SK-N-SH treated with all-trans-retinoic acid at 6 μM for 48 hours (cell line): ENCODE measurements around the gene ERVK3-1.

Source experiments
- ATAC-seq: fragments of 200-7000 bp; cut with Tn5 transposase; 3 replicates; pipeline ENCODE4 v1.9.1; 2020; ENCODE audit warnings: mild to moderate bottlenecking, moderate library complexity
- ARNTL ChIP-seq: fragments of 450-650 bp; formaldehyde crosslinking; IDR thresholded peaks from 2 replicates; pipeline ENCODE4 v1.5.0; 2020; ENCODE audit warnings: low read depth, mild to moderate bottlenecking, moderate library complexity, borderline replicate concordance
- BACH2 ChIP-seq: fragments of 250-450 bp; sonication (Bioruptor Pico); IDR thresholded peaks from 2 replicates; pipeline ENCODE4 v1.9.0; 2021; ENCODE audit warnings: mild to moderate bottlenecking, borderline replicate concordance
- CSDC2 ChIP-seq: fragments of 250-450 bp; sonication (Bioruptor Pico); IDR thresholded peaks from 2 replicates; pipeline ENCODE4 v1.5.0; 2020; ENCODE audit warnings: mild to moderate bottlenecking, moderate library complexity
- ISL1 ChIP-seq: fragments of 250-450 bp; sonication (Bioruptor Pico); IDR thresholded peaks from 2 replicates; pipeline ENCODE4 v2.1.2; 2022; ENCODE audit warnings: mild to moderate bottlenecking, moderate library complexity
- OSR1 ChIP-seq: fragments of 250-450 bp; sonication (Bioruptor Pico); IDR thresholded peaks from 2 replicates; pipeline ENCODE4 v1.8.0; 2022; ENCODE audit warnings: moderate library complexity, mild to moderate bottlenecking, inconsistent platforms
- PPARA ChIP-seq: fragments of 250-450 bp; sonication (Bioruptor Pico); IDR thresholded peaks from 2 replicates; pipeline ENCODE4 v1.5.0; 2020; ENCODE audit warnings: mild to moderate bottlenecking, borderline replicate concordance
- RARB ChIP-seq: fragments of 250-450 bp; sonication (Bioruptor Pico); IDR thresholded peaks from 2 replicates; pipeline ENCODE4 v1.8.0; 2021; ENCODE audit warnings: mild to moderate bottlenecking, moderate library complexity
- SNAI2 ChIP-seq: fragments of 250-450 bp; sonication (Bioruptor Pico); IDR thresholded peaks from 2 replicates; pipeline ENCODE4 v1.5.0; 2020; ENCODE audit warnings: mild to moderate bottlenecking, moderate library complexity
- TCF4 ChIP-seq: fragments of 250-450 bp; sonication (Bioruptor Pico); IDR thresholded peaks from 2 replicates; pipeline ENCODE4 v1.8.0; 2021; ENCODE audit warnings: mild to moderate bottlenecking, moderate library complexity, borderline replicate concordance
- TOX ChIP-seq: fragments of 250-450 bp; sonication (Bioruptor Pico); IDR thresholded peaks from 2 replicates; pipeline ENCODE4 v1.8.0; 2021; ENCODE audit warnings: mild to moderate bottlenecking, moderate library complexity, borderline replicate concordance
- ZC3H10 ChIP-seq: fragments of 250-450 bp; sonication (Bioruptor Pico); IDR thresholded peaks from 2 replicates; pipeline ENCODE4 v1.5.1; 2021; ENCODE audit warnings: mild to moderate bottlenecking, moderate library complexity
- ZFP3 ChIP-seq: fragments of 250-450 bp; sonication (Bioruptor Pico); IDR thresholded peaks from 2 replicates; pipeline ENCODE4 v1.5.0; 2020; ENCODE audit warnings: mild to moderate bottlenecking, moderate library complexity
- ZFP30 ChIP-seq: fragments of 450-650 bp; formaldehyde crosslinking; IDR thresholded peaks from 2 replicates; pipeline ENCODE4 v1.5.0; 2022; ENCODE audit warnings: mild to moderate bottlenecking, moderate library complexity
- ZNF565 ChIP-seq: fragments of 450-650 bp; formaldehyde crosslinking; conservative IDR thresholded peaks from 2 replicates; pipeline ENCODE4 v1.5.0; 2020; ENCODE audit warnings: low read depth, mild to moderate bottlenecking, moderate library complexity
- ZNF8 ChIP-seq: fragments of 450-650 bp; formaldehyde crosslinking; IDR thresholded peaks from 2 replicates; pipeline ENCODE4 v1.5.0; 2020; ENCODE audit warnings: mild to moderate bottlenecking, moderate library complexity
- TF ChIP-seq, protein P1 (sequence below): fragments of 250-450 bp; sonication (Bioruptor Pico); IDR thresholded peaks from 2 replicates; pipeline ENCODE4 v1.5.1; 2021; ENCODE audit warnings: mild to moderate bottlenecking, moderate library complexity
- TF ChIP-seq, protein P2 (sequence below): fragments of 250-450 bp; sonication (Bioruptor Pico); IDR thresholded peaks from 2 replicates; pipeline ENCODE4 v1.5.0; 2020; ENCODE audit warnings: mild to moderate bottlenecking, moderate library complexity
- TF ChIP-seq, protein P3 (sequence below): fragments of 250-450 bp; sonication (Bioruptor Pico); IDR thresholded peaks from 2 replicates; pipeline ENCODE4 v1.8.0; 2021; ENCODE audit warnings: low read depth, mild to moderate bottlenecking, moderate library complexity, borderline replicate concordance
- TF ChIP-seq, protein P4 (sequence below): fragments of 250-450 bp; sonication (Bioruptor Pico); IDR thresholded peaks from 2 replicates; pipeline ENCODE4 v1.8.0; 2020; ENCODE audit warnings: mild to moderate bottlenecking, moderate library complexity, borderline replicate concordance
- TF ChIP-seq, protein P5 (sequence below): fragments of 250-450 bp; sonication (Bioruptor Pico); IDR thresholded peaks from 2 replicates; pipeline ENCODE4 v1.5.1; 2020; ENCODE audit warnings: low read depth, mild to moderate bottlenecking, moderate library complexity

Gene ERVK3-1

DNA sequence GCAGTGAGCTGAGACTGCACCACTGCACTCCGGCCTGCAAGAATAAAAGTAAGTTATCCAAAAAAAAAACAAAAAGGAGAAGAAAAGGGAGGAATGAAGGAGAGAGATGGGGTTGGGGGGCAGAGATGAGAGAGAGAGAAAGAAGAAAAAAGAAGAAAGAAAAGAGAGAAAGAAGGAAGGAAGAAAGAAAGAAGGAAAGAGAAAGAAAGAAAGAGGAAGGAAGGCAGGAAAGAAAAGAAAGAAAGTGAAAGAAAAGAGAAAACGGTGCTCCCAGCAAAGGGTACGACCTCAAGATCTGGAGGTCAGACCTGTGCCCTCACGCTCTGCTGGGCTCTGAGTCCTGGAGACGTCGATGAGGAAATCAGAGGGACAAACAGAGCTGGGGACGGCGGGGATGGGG, 44.4 kb downstream of the ERVK3-1 start:
- no peak for ATAC-seq
- TF ChIP-seq ARNTL (CRISPR knock-in tag) (no peak), ZC3H10 (CRISPR knock-in tag) (no peak), TCF4 (CRISPR knock-in tag) (no peak), ZNF8 (CRISPR knock-in tag) (no peak), ZFP3 (CRISPR knock-in tag) (no peak), ISL1 (no peak), PPARA (CRISPR knock-in tag) (no peak)
- TF ChIP-seq, protein P1, sequence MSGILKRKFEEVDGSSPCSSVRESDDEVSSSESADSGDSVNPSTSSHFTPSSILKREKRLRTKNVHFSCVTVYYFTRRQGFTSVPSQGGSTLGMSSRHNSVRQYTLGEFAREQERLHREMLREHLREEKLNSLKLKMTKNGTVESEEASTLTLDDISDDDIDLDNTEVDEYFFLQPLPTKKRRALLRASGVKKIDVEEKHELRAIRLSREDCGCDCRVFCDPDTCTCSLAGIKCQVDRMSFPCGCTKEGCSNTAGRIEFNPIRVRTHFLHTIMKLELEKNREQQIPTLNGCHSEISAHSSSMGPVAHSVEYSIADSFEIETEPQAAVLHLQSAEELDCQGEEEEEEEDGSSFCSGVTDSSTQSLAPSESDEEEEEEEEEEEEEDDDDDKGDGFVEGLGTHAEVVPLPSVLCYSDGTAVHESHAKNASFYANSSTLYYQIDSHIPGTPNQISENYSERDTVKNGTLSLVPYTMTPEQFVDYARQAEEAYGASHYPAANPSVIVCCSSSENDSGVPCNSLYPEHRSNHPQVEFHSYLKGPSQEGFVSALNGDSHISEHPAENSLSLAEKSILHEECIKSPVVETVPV (CRISPR knock-in tag): no peak
- TF ChIP-seq, protein P2, sequence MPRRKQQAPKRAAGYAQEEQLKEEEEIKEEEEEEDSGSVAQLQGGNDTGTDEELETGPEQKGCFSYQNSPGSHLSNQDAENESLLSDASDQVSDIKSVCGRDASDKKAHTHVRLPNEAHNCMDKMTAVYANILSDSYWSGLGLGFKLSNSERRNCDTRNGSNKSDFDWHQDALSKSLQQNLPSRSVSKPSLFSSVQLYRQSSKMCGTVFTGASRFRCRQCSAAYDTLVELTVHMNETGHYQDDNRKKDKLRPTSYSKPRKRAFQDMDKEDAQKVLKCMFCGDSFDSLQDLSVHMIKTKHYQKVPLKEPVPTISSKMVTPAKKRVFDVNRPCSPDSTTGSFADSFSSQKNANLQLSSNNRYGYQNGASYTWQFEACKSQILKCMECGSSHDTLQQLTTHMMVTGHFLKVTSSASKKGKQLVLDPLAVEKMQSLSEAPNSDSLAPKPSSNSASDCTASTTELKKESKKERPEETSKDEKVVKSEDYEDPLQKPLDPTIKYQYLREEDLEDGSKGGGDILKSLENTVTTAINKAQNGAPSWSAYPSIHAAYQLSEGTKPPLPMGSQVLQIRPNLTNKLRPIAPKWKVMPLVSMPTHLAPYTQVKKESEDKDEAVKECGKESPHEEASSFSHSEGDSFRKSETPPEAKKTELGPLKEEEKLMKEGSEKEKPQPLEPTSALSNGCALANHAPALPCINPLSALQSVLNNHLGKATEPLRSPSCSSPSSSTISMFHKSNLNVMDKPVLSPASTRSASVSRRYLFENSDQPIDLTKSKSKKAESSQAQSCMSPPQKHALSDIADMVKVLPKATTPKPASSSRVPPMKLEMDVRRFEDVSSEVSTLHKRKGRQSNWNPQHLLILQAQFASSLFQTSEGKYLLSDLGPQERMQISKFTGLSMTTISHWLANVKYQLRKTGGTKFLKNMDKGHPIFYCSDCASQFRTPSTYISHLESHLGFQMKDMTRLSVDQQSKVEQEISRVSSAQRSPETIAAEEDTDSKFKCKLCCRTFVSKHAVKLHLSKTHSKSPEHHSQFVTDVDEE (CRISPR knock-in tag): no peak

- no peak for ATAC-seq
- TF ChIP-seq BACH2 (CRISPR knock-in tag) (no peak), ISL1 (no peak), RARB (CRISPR knock-in tag) (no peak), TCF4 (CRISPR knock-in tag) (no peak), ARNTL (CRISPR knock-in tag) (no peak), ZC3H10 (CRISPR knock-in tag) (no peak), ZNF8 (CRISPR knock-in tag) (no peak), ZNF565 (no peak), SNAI2 (no peak), TOX (CRISPR knock-in tag) (no peak), ZFP30 (CRISPR knock-in tag) (no peak), PPARA (CRISPR knock-in tag) (no peak), ZFP3 (CRISPR knock-in tag) (no peak), OSR1 (no peak), CSDC2 (CRISPR knock-in tag) (no peak)
- TF ChIP-seq, protein P1 (CRISPR knock-in tag): no peak
- TF ChIP-seq, protein P3, sequence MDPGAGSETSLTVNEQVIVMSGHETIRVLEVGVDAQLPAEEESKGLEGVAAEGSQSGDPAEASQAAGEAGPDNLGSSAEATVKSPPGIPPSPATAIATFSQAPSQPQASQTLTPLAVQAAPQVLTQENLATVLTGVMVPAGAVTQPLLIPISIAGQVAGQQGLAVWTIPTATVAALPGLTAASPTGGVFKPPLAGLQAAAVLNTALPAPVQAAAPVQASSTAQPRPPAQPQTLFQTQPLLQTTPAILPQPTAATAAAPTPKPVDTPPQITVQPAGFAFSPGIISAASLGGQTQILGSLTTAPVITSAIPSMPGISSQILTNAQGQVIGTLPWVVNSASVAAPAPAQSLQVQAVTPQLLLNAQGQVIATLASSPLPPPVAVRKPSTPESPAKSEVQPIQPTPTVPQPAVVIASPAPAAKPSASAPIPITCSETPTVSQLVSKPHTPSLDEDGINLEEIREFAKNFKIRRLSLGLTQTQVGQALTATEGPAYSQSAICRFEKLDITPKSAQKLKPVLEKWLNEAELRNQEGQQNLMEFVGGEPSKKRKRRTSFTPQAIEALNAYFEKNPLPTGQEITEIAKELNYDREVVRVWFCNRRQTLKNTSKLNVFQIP: no peak
- TF ChIP-seq, protein P2 (CRISPR knock-in tag): no peak
- TF ChIP-seq, protein P4, sequence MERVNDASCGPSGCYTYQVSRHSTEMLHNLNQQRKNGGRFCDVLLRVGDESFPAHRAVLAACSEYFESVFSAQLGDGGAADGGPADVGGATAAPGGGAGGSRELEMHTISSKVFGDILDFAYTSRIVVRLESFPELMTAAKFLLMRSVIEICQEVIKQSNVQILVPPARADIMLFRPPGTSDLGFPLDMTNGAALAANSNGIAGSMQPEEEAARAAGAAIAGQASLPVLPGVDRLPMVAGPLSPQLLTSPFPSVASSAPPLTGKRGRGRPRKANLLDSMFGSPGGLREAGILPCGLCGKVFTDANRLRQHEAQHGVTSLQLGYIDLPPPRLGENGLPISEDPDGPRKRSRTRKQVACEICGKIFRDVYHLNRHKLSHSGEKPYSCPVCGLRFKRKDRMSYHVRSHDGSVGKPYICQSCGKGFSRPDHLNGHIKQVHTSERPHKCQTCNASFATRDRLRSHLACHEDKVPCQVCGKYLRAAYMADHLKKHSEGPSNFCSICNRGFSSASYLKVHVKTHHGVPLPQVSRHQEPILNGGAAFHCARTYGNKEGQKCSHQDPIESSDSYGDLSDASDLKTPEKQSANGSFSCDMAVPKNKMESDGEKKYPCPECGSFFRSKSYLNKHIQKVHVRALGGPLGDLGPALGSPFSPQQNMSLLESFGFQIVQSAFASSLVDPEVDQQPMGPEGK (CRISPR knock-in tag): no peak
- TF ChIP-seq, protein P5, sequence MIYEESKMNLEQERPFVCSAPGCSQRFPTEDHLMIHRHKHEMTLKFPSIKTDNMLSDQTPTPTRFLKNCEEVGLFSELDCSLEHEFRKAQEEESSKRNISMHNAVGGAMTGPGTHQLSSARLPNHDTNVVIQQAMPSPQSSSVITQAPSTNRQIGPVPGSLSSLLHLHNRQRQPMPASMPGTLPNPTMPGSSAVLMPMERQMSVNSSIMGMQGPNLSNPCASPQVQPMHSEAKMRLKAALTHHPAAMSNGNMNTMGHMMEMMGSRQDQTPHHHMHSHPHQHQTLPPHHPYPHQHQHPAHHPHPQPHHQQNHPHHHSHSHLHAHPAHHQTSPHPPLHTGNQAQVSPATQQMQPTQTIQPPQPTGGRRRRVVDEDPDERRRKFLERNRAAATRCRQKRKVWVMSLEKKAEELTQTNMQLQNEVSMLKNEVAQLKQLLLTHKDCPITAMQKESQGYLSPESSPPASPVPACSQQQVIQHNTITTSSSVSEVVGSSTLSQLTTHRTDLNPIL (CRISPR knock-in tag): no peak
Observed at GRCh38 chr19:58350001-58350861, 45.1 kb downstream of the ERVK3-1 start.
